ENCODE measurements around the gene ARID4A. TPM values are rescaled to one million over a fixed set of nuclear protein-coding genes. Genes with fewer than 3 reads are reported as not detected.

Gene ARID4A
- polyA plus RNA-seq, 1 donor from 2014 or later, result 37.1 TPM

- no peak overlapping the region for H3K4me3 Mint-ChIP-seq
- H3K9me3 Mint-ChIP-seq, result no peaks in the 10 kb centered on the region
- H3K36me3 Mint-ChIP-seq, result peaks cover 9% of the 10 kb centered on the region
- H3K27ac Mint-ChIP-seq, result peak overlapping the region in 1 of 3 donors; percentile 78
- H3K4me1 Mint-ChIP-seq, result peaks cover 0 to 4% (median 0%) of the 10 kb centered on the region in 3 donors
- no peaks in the 10 kb centered on the region for H3K27me3 Mint-ChIP-seq
These were observed 66.0 kb downstream of the ARID4A start for GRCh38 chr14:58364316-58364715.

DNA sequence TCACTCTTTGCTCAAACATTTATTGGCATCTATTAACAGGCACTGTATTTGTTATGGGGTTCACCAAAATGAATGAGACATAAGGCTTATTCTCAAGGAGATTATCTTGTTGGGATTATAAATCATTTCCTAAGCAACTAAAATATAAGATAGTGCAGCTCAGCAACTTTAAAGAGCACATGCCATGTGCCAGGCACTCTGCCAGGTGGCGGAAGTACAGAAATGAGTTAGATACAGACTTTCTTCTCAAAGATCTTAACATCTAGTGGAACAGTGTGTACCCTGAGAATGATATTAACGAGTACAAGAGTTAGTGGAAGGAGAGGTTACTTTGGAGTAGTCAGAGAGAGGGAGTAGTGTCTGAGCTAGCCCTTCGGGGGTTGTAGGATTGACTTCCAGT is 68.9 kb downstream of the ARID4A start:
- Mint-ChIP-seq H3K4me1 (peaks cover 0 to 4% (median 0%) of the 10 kb centered on the region in 3 donors), H3K27me3 (no peaks in the 10 kb centered on the region), H3K36me3 (peaks cover 12% of the 10 kb centered on the region), H3K9me3 (no peaks in the 10 kb centered on the region), H3K4me3 (no peak overlapping the region), H3K27ac (no peak overlapping the region)

GRCh38 chr14:58368956-58369355 is 70.6 kb downstream of the ARID4A start:
- Mint-ChIP-seq H3K9me3 (no peaks in the 10 kb centered on the region), H3K27ac (no peak overlapping the region)

DNA sequence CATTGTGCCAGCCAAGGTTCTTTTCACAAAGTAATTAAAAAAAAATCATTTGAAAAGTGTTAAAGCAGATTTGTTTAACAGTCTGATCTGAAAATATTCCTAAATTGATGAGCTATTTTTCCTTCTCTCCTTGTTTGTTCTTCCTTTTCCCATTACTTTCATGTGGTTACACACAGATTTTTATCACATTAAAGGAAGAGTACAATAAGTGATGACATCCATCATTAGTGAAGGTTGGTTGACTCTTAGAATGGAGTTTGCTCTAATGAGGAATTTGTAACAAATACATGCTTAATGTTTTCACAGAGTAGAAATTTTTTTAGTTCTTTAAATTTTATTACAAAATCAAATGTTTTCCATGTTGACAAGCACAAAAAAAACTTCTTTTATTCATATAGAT is 78.4 kb downstream of the ARID4A start:
- Mint-ChIP-seq H3K36me3 (peaks cover 5% of the 10 kb centered on the region), H3K9me3 (no peaks in the 10 kb centered on the region), H3K4me1 (peaks cover 0 to 3% (median 2%) of the 10 kb centered on the region in 3 donors), H3K27me3 (no peaks in the 10 kb centered on the region), H3K4me3 (no peak overlapping the region), H3K27ac (no peak overlapping the region)

More at GRCh38 chr14:58368956-58369355, 70.6 kb downstream of the ARID4A start:
- Mint-ChIP-seq H3K4me3 (no peak overlapping the region), H3K36me3 (peaks cover 12% of the 10 kb centered on the region), H3K4me1 (peaks cover 0 to 2% (median 0%) of the 10 kb centered on the region in 3 donors), H3K27me3 (no peaks in the 10 kb centered on the region)

DNA sequence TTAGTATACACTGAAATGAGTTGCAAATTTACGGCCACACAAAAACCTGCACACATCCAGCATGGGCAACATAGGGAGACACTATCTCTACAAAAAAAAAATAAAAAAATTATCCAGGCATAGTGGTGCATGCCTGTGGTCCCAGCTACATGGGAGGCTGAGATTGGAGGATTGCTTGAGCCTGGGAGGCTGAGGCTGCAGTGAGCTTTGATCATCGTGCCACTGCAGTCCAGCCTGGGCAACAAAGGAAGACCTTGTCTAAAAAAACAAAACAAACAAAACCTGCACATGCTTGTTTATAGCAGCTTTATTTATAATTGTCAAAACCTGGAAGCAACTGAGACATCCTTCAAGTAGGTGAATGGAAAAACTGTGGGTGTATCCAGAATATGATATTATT is 92.5 kb downstream of the ARID4A start:
- Mint-ChIP-seq H3K4me1 (peaks cover 0 to 4% (median 0%) of the 10 kb centered on the region in 3 donors), H3K27ac (no peak overlapping the region), H3K27me3 (no peaks in the 10 kb centered on the region), H3K36me3 (no peaks in the 10 kb centered on the region), H3K4me3 (no peak overlapping the region), H3K9me3 (peaks cover 0 to 4% (median 0%) of the 10 kb centered on the region in 3 donors)

DNA sequence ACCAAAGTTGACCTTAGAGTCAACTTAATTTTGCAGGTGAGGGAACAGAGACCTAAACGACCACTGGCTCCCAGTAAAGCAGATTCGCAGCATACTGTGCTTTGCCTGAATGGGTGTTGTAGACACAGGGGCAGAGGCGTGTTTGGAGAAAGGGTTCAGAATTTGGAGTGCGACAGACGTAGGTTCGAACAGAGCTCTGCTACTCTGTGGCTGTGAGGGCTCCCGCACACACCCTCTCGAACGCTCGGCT is 97.1 kb downstream of the ARID4A start:
- no peaks in the 10 kb centered on the region for H3K9me3 Mint-ChIP-seq
- no peaks in the 10 kb centered on the region for H3K36me3 Mint-ChIP-seq
- H3K4me3 Mint-ChIP-seq, result peak overlapping the region; percentile 75 to 92 (median 86)
- H3K4me1 Mint-ChIP-seq, result peaks cover 5 to 10% (median 5%) of the 10 kb centered on the region in 3 donors
- peak overlapping the region; percentile 13 to 82 (median 67) for H3K27ac Mint-ChIP-seq
- no peaks in the 10 kb centered on the region for H3K27me3 Mint-ChIP-seq

- peak within 1 kb of the TSS; percentile 85 to 94 (median 91) for H3K4me3 Mint-ChIP-seq
- H3K27me3 Mint-ChIP-seq, result no peaks in the 10 kb centered on the region
- H3K27ac Mint-ChIP-seq, result peak within 1 kb of the TSS; percentile 67 to 89 (median 82)
These were observed 97.7 kb downstream of the ARID4A start, which contains the start of gene TOMM20L for GRCh38 chr14:58395812-58396788. Gene TOMM20L, plus strand, starts transcription at chr14:58395930. Its CDS starts 28 bp downstream, at chr14:58395958.

DNA sequence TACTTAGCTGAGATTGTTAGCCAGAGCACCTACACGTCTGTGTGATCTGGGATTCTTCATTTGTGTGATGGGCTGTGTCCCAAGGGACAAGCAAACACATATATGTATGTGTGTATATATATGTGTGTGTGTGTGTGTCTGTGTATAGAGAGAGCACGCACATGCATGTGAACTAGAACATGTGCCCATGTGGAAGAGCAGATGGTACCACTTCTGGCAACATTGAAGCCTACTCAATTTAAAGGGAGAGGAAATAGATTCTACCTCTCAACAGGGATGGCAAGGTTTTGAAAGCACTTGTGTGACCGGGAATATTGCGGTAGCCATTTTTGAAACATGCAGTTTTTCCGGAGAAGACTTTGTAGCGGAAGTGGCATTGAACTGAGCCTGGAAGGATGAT is 98.8 kb downstream of the ARID4A start:
- Mint-ChIP-seq H3K4me1 (peaks cover 5 to 10% (median 5%) of the 10 kb centered on the region in 3 donors), H3K36me3 (no peaks in the 10 kb centered on the region), H3K27me3 (no peaks in the 10 kb centered on the region), H3K4me3 (peak overlapping the region in 3 of 4 donors; percentile 84 to 94 (median 89)), H3K9me3 (no peaks in the 10 kb centered on the region), H3K27ac (peak overlapping the region in 1 of 3 donors; percentile 89)

More at GRCh38 chr14:58395812-58396788, 97.7 kb downstream of the ARID4A start, which contains the start of gene TOMM20L:
- H3K9me3 Mint-ChIP-seq, result no peaks in the 10 kb centered on the region
- H3K36me3 Mint-ChIP-seq, result no peaks in the 10 kb centered on the region
- H3K4me1 Mint-ChIP-seq, result peaks cover 5 to 10% (median 5%) of the 10 kb centered on the region in 3 donors

- Mint-ChIP-seq H3K27me3 (no peaks in the 10 kb centered on the region), H3K36me3 (no peaks in the 10 kb centered on the region), H3K27ac (no peak overlapping the region), H3K9me3 (no peaks in the 10 kb centered on the region), H3K4me3 (peak overlapping the region in 1 of 4 donors; percentile 68), H3K4me1 (peaks cover 5 to 10% (median 5%) of the 10 kb centered on the region in 3 donors)
These were observed 100.1 kb downstream of the ARID4A start for GRCh38 chr14:58398495-58398894.

- H3K4me1 Mint-ChIP-seq, result peaks cover 5 to 10% (median 5%) of the 10 kb centered on the region in 3 donors
- H3K4me3 Mint-ChIP-seq, result no peak overlapping the region
- no peaks in the 10 kb centered on the region for H3K27me3 Mint-ChIP-seq
- no peaks in the 10 kb centered on the region for H3K9me3 Mint-ChIP-seq
- no peaks in the 10 kb centered on the region for H3K36me3 Mint-ChIP-seq
- no peak overlapping the region for H3K27ac Mint-ChIP-seq
These were observed 100.5 kb downstream of the ARID4A start for GRCh38 chr14:58398895-58399294.

GRCh38 chr14:58401587-58401986 is 103.2 kb downstream of the ARID4A start:
- no peak overlapping the region for H3K4me3 Mint-ChIP-seq
- H3K27me3 Mint-ChIP-seq, result no peaks in the 10 kb centered on the region
- no peak overlapping the region for H3K27ac Mint-ChIP-seq
- H3K36me3 Mint-ChIP-seq, result no peaks in the 10 kb centered on the region
- no peaks in the 10 kb centered on the region for H3K9me3 Mint-ChIP-seq
- H3K4me1 Mint-ChIP-seq, result peaks cover 0 to 6% (median 2%) of the 10 kb centered on the region in 3 donors

- H3K4me1 Mint-ChIP-seq, result peaks cover 0 to 1% (median 0%) of the 10 kb centered on the region in 3 donors
- H3K27me3 Mint-ChIP-seq, result no peaks in the 10 kb centered on the region
- peaks cover 2% of the 10 kb centered on the region for H3K36me3 Mint-ChIP-seq
- no peaks in the 10 kb centered on the region for H3K9me3 Mint-ChIP-seq
- H3K4me3 Mint-ChIP-seq, result no peak overlapping the region
- no peak overlapping the region for H3K27ac Mint-ChIP-seq
These were observed 110.4 kb downstream of the ARID4A start for GRCh38 chr14:58408681-58409215.

DNA sequence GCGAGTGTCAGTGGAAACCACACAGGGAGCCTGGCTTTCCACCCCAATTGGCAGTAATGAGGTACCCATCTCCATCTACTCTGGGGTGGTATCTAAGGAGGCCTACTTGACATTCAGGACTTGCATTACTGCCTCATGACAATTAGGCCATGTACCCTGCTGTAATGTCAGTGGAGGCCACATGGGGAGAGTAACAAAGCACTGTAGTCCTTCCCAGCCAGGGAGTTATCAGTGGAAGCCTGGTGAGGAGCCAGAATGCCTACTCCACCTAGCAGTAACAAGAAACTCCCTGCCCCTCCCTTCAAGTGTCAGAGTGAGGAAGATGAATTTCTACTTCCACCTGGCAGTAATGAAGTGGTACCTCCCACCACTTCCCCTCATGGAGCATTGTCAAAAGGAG is 116.5 kb downstream of the ARID4A start:
- Mint-ChIP-seq H3K4me3 (no peak overlapping the region), H3K4me1 (peaks cover 11 to 19% (median 13%) of the 10 kb centered on the region in 3 donors), H3K27ac (no peak overlapping the region), H3K36me3 (peaks cover 11% of the 10 kb centered on the region), H3K9me3 (no peaks in the 10 kb centered on the region), H3K27me3 (no peaks in the 10 kb centered on the region)

DNA sequence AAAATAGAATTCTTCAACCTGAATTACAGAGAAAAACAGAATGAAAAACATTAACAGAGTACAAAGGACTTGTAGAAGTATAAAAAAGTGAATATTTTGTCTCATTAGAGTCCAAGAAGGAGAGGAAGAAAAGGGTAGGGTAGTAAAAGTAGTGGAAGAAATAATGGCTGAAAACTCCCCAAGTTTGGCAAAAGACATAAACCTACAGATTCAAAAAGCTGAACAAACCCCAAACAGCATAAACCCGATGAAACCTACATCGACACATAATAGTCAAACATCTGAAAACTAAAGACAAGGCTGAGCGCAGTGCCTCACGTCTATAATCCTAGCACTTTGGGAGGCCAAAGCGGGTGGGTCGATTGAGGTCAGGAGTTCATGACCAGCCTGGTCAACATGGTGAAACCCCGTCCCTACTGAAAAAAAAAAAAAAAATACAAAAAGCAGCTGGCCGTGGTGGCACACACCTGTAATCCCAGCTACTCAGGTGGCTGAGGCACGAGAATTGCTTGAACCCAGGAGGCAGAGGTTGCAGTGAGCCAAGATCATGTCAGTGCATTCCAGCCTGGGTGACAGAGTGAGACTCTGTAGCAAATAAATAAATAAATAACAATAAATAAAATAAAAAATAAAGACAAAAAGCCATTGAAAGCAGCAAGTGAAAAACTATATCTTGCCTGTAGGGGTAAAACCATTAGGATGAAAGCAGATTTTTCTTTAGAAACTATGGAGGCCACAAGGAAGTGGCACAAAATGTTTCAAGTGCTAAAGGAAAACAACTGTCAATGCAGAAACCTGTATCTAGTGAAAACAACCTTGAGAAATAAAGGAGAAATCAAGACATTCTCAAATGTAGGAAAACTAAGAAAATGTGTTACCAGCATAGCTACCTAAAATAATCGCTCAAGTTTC is 117.5 kb downstream of the ARID4A start:
- peaks cover 11% of the 10 kb centered on the region for H3K36me3 Mint-ChIP-seq
- H3K4me3 Mint-ChIP-seq, result no peak overlapping the region
- H3K27me3 Mint-ChIP-seq, result no peaks in the 10 kb centered on the region
- no peaks in the 10 kb centered on the region for H3K9me3 Mint-ChIP-seq
- H3K27ac Mint-ChIP-seq, result no peak overlapping the region
- peaks cover 14 to 19% (median 17%) of the 10 kb centered on the region in 3 donors for H3K4me1 Mint-ChIP-seq

Data from IgD-negative memory B cell (primary cell).